ENCODE results near the gene CDT1.
"Not testable (repeated sequence)": the region's sequence is repeated elsewhere in the genome, so short reads cannot be mapped to it uniquely, and the experiment has no call there.

The CDT1 gene

DNA sequence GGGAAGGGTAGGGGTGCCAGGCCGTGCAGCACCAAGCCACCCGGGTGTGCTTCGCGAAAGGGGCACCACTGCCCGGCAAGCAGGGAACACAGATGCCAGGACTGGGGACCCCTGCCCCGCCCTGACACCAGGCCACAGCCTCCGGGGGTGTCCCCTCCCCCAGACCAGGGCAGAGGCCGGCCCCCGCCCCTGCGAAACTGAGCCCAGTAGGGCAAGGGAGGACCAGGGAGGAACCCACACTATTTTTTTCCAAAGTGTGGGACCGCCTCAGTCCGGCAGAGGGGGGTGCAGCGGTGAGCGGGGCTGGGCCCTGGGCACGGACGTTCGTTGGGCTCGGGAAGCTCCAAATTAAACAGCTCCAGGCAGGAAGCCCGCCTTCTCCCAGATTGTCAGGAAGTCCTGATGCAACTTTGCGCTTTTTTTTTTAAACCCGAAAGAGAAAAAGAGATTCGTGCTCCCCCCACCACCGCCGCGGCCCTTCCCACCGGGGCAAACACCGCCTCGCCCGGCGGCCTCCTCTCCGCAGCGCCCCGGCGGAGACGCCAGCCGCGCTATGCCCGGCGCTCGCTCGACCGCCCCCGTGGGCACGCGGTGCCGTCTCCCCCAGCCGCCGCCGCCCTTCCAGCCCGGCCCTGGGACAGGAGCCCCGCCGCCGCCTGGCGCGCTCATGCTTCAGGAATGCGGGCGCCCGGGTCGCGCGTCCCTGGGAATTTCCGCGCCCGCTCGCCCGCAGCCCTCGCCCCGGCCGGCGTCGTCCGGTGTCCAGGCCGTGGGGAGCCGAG is 19.3 kb upstream of the CDT1 start:
- no peaks in the 10 kb centered on the region for H3K36me3 ChIP-seq (ENCODE audit: insufficient read depth)
- no peak overlapping the region for H3K4me3 ChIP-seq (IDR thresholded peaks at IDR 0.05; ENCODE audit: insufficient read depth, low read depth, low read length)
- peak overlapping the region; percentile 98 for H3K27ac ChIP-seq
- H3K9ac ChIP-seq, result peak overlapping the region; percentile 91
- H3K27me3 ChIP-seq (ENCODE audit: insufficient read depth, low read depth), result no peaks in the 10 kb centered on the region
- no peak overlapping the region for H2AFZ ChIP-seq (ENCODE audit: low read depth)
- H4K20me1 ChIP-seq (ENCODE audit: insufficient read depth), result no peaks in the 10 kb centered on the region
- TF ChIP-seq, protein P1, sequence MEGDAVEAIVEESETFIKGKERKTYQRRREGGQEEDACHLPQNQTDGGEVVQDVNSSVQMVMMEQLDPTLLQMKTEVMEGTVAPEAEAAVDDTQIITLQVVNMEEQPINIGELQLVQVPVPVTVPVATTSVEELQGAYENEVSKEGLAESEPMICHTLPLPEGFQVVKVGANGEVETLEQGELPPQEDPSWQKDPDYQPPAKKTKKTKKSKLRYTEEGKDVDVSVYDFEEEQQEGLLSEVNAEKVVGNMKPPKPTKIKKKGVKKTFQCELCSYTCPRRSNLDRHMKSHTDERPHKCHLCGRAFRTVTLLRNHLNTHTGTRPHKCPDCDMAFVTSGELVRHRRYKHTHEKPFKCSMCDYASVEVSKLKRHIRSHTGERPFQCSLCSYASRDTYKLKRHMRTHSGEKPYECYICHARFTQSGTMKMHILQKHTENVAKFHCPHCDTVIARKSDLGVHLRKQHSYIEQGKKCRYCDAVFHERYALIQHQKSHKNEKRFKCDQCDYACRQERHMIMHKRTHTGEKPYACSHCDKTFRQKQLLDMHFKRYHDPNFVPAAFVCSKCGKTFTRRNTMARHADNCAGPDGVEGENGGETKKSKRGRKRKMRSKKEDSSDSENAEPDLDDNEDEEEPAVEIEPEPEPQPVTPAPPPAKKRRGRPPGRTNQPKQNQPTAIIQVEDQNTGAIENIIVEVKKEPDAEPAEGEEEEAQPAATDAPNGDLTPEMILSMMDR (conservative IDR thresholded peaks at IDR 0.05; ENCODE audit: low read depth, low read length), result peak; percentile 50
- peaks cover 30% of the 10 kb centered on the region for H3K4me1 ChIP-seq (ENCODE audit: low read depth, poor library complexity, severe bottlenecking)
- peaks cover 56% of the 10 kb centered on the region for H3K79me2 ChIP-seq (ENCODE audit: insufficient read depth, low read depth)
- H3K4me2 ChIP-seq, result peak overlapping the region; percentile 99

DNA sequence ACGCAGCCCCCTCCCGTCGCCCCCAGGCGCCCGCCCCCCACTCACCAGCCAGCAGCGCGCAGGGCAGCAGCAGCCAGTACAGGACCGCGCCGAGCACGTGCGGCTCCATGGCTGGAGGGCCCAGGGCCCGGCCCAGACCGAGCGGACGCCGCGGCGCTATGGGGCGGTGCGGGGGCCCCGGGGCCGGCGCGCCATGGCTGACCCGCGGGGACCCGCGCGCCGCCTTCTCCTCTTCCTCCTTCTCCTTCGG is 18.8 kb upstream of the CDT1 start:
- Histone ChIP-seq H3K4me2 (peak overlapping the region; percentile 99; the same call in 1 of the 2 replicates), H3K27me3 (ENCODE audit: insufficient read depth, low read depth) (no peaks in the 10 kb centered on the region), H3K36me3 (ENCODE audit: insufficient read depth) (no peaks in the 10 kb centered on the region), H3K27ac (peak overlapping the region; percentile 98), H3K4me3 (IDR thresholded peaks at IDR 0.05; ENCODE audit: insufficient read depth, low read depth, low read length) (no peak overlapping the region), H3K4me1 (ENCODE audit: low read depth, poor library complexity, severe bottlenecking) (peaks cover 26% of the 10 kb centered on the region), H4K20me1 (ENCODE audit: insufficient read depth) (no peaks in the 10 kb centered on the region), H3K9ac (peak overlapping the region; percentile 91), H2AFZ (ENCODE audit: low read depth) (no peak overlapping the region), H3K79me2 (ENCODE audit: insufficient read depth, low read depth) (peaks cover 50% of the 10 kb centered on the region)
- TF ChIP-seq, protein P1 (conservative IDR thresholded peaks at IDR 0.05; ENCODE audit: low read depth, low read length), result no peak

DNA sequence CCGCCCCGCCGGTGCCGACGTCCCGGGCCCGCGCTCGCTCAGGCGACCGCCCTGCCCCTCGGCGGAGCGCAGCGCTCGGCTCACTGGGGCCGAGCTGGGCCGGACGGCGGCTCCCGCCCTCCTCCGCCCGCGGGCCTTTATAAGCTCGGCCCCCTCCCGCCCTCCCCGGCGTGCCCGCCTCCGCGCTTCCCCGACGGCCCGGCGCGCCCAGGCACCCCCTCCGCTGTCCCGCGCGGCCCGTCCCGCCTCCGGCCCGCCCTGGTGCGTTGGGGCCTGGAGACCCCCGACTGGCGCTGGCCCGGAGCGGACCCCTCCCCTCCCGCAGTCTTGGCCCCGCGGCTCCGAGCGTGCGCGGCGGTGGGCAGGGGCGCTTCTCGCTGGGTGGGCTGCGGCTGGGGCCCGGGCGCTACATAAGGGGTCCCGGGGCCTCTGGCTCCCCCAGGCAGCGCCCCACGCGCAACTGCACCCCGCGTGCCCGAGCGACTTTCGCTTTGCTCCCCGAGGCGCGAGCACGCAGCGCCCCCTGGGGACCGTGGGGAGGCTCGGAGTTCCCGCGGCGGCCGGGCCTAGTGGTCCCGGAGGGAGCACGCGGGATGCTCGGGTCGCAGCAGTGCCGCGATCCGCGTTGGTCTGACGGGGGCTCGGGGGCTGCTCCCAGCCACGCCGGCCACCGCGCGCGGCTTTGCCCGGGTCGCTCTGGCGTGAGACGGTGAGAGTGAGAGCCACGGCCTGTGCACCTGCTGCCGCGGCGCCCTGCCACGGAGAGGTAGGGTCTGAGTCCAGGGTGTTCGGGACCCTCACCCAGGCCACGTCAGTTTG is 18.3 kb upstream of the CDT1 start, which contains the start of gene PIEZO1:
TSS of gene PIEZO1 (minus strand) at position 115 of the 819 bp plus-strand sequence. CDS start 256 bp downstream, outside the sequence.
- no peaks in the 10 kb centered on the region for H3K36me3 ChIP-seq (ENCODE audit: insufficient read depth)
- H3K79me2 ChIP-seq (ENCODE audit: insufficient read depth, low read depth), result peaks cover 45% of the 10 kb centered on the region
- H4K20me1 ChIP-seq (ENCODE audit: insufficient read depth), result no peaks in the 10 kb centered on the region
- H3K9ac ChIP-seq, result peak within 1 kb of the TSS; percentile 91
- H3K4me1 ChIP-seq (ENCODE audit: low read depth, poor library complexity, severe bottlenecking), result peaks cover 21% of the 10 kb centered on the region
- H3K27me3 ChIP-seq (ENCODE audit: insufficient read depth, low read depth), result no peaks in the 10 kb centered on the region
- H3K4me3 ChIP-seq (IDR thresholded peaks at IDR 0.05; ENCODE audit: insufficient read depth, low read depth, low read length), result no peak within 1 kb of the TSS
- H2AFZ ChIP-seq (ENCODE audit: low read depth), result peak within 1 kb of the TSS; percentile 85
- peak within 1 kb of the TSS; percentile 99 for H3K4me2 ChIP-seq
- peak within 1 kb of the TSS; percentile 98 for H3K27ac ChIP-seq
- TF ChIP-seq, protein P1 (conservative IDR thresholded peaks at IDR 0.05; ENCODE audit: low read depth, low read length), result peak; percentile 72

GRCh38 chr16:88787579-88788314 is 15.8 kb upstream of the CDT1 start:
- H3K79me2 ChIP-seq (ENCODE audit: insufficient read depth, low read depth), result peaks cover 21% of the 10 kb centered on the region
- peaks cover 2% of the 10 kb centered on the region for H3K4me1 ChIP-seq (ENCODE audit: low read depth, poor library complexity, severe bottlenecking)
- H4K20me1 ChIP-seq (ENCODE audit: insufficient read depth), result no peaks in the 10 kb centered on the region
- TF ChIP-seq, protein P1 (conservative IDR thresholded peaks at IDR 0.05; ENCODE audit: low read depth, low read length), result no peak
- H3K27ac ChIP-seq, result no peak overlapping the region
- H2AFZ ChIP-seq (ENCODE audit: low read depth), result no peak overlapping the region
- H3K9ac ChIP-seq, result no peak overlapping the region
- H3K36me3 ChIP-seq (ENCODE audit: insufficient read depth), result no peaks in the 10 kb centered on the region
- H3K4me3 ChIP-seq (IDR thresholded peaks at IDR 0.05; ENCODE audit: insufficient read depth, low read depth, low read length), result no peak overlapping the region
- no peaks in the 10 kb centered on the region for H3K27me3 ChIP-seq (ENCODE audit: insufficient read depth, low read depth)
- no peak overlapping the region for H3K4me2 ChIP-seq

- not testable (repeated sequence) for H3K4me1 ChIP-seq (ENCODE audit: low read depth, poor library complexity, severe bottlenecking); H3K27ac ChIP-seq; H3K4me3 ChIP-seq (IDR thresholded peaks at IDR 0.05; ENCODE audit: insufficient read depth, low read depth, low read length); H3K36me3 ChIP-seq (ENCODE audit: insufficient read depth); H2AFZ ChIP-seq (ENCODE audit: low read depth); H3K4me2 ChIP-seq; H3K27me3 ChIP-seq (ENCODE audit: insufficient read depth, low read depth); H3K9ac ChIP-seq; H4K20me1 ChIP-seq (ENCODE audit: insufficient read depth)
- H3K79me2 ChIP-seq (ENCODE audit: insufficient read depth, low read depth), result peaks cover 11% of the 10 kb centered on the region
Observed at GRCh38 chr16:88788749-88789148, 14.8 kb upstream of the CDT1 start.
